B cell (primary cell): ENCODE measurements around the gene DOK5. TPM values are rescaled to one million over a fixed set of nuclear protein-coding genes. Genes with fewer than 3 reads are reported as not detected.

Source experiments
- ATAC-seq: fragments of 200-7000 bp; cut with Tn5 transposase; one replicate; pipeline ENCODE4 v1.10.0; 2021; ENCODE audit warnings: low read depth, mild to moderate bottlenecking, moderate number of reproducible peaks, moderate library complexity
- CTCF ChIA-PET: fragments of 350-600 bp; sonication (Branson Sonifier 250); formaldehyde crosslinking; loops from one replicate; lab custom pipeline; 2021; ENCODE audit warnings: antibody characterized with exemption, inconsistent platforms; lab: Charles Lee
- POLR2A ChIA-PET: fragments of 350-600 bp; sonication (Branson Sonifier 250); formaldehyde crosslinking; loops from one replicate; lab custom pipeline; 2021; ENCODE audit warnings: antibody characterized with exemption; lab: Charles Lee
- DNase-seq: peaks from one replicate; pipeline ENCODE4 v3.0.0; 2013
- H2AFZ ChIP-seq: 2 replicates; pipeline ENCODE4 v1.6.1; 2012; ENCODE audit warnings: mild to moderate bottlenecking, low read depth, low read length; ENCODE audit not compliant: insufficient read depth, poor library complexity, severe bottlenecking
- H3K27ac ChIP-seq, 2 donors: 1 replicate in 1 of 2; 2 replicates in 1 of 2; pipeline ENCODE4 v1.5.1; 2012 to 2013; ENCODE audit warnings: low read length in 2 of 2, mild to moderate bottlenecking in 2 of 2, moderate library complexity in 1 of 2
- H3K27me3 ChIP-seq, 4 experiments: fragments of 200-600 bp in 1 of 4; sonication (generic) in 1 of 4; replicated peaks in 1 of 4; 1 replicate in 2 of 4; 2 replicates in 2 of 4; pipeline versions ENCODE4 v1.6.1 to v1.7.0; 2013 to 2016; ENCODE audit warnings: low read length in 3 of 4, mild to moderate bottlenecking in 2 of 4, mixed read lengths in 1 of 4, moderate library complexity in 1 of 4; ENCODE audit not compliant: insufficient read depth in 4 of 4, control insufficient read depth in 3 of 4; ENCODE audit errors: control extremely low read depth in 1 of 4
- H3K36me3 ChIP-seq, 2 experiments: replicated peaks in 1 of 2; 1 replicate in 1 of 2; 2 replicates in 1 of 2; pipeline versions ENCODE4 v1.6.1 to v1.7.1; 2013; ENCODE audit warnings: low read length in 1 of 2; ENCODE audit not compliant: insufficient read depth in 2 of 2, control insufficient read depth in 1 of 2; ENCODE audit errors: control extremely low read depth in 1 of 2, extremely low read depth in 1 of 2
- H3K4me1 ChIP-seq, 2 donors: fragments of 200-600 bp in 1 of 2; sonication (generic) in 1 of 2; 1 replicate in 1 of 2; 2 replicates in 1 of 2; pipeline versions ENCODE4 v1.5.1 to v1.6.1; 2013 to 2017; ENCODE audit warnings: low read length in 2 of 2; ENCODE audit not compliant: control insufficient read depth in 2 of 2, insufficient read depth in 2 of 2
- H3K4me2 ChIP-seq: replicated peaks from 2 replicates; pipeline ENCODE3; 2012; ENCODE audit warnings: mild to moderate bottlenecking, low read depth, low read length; ENCODE audit not compliant: poor library complexity, severe bottlenecking
- H3K4me3 ChIP-seq, 5 experiments: fragments of 200-600 bp in 1 of 5; sonication (generic) in 1 of 5; 1 replicate in 3 of 5; 2 replicates in 2 of 5; pipeline versions ENCODE4 v1.5.1 to v1.7.0; 2011 to 2016; ENCODE audit warnings: low read length in 4 of 5, mild to moderate bottlenecking in 4 of 5, low read depth in 2 of 5, control low read depth in 1 of 5, moderate library complexity in 1 of 5; ENCODE audit not compliant: insufficient read depth in 1 of 5; ENCODE audit errors: control extremely low read depth in 1 of 5, extremely low read depth in 1 of 5
- H3K79me2 ChIP-seq: fragments of 200-600 bp; sonication (generic); one replicate; pipeline ENCODE4 v1.6.0; 2016; ENCODE audit warnings: low read length; ENCODE audit not compliant: control insufficient read depth, insufficient read depth
- H3K9ac ChIP-seq: fragments of 200-600 bp; sonication (generic); 2 replicates; pipeline ENCODE4 v1.6.1; 2017; ENCODE audit warnings: mild to moderate bottlenecking, low read length, moderate library complexity
- H3K9me3 ChIP-seq, 3 donors: one replicate each; pipeline versions ENCODE4 v1.6.1 to v1.7.1; 2013; ENCODE audit warnings: low read length in 2 of 3; ENCODE audit not compliant: control insufficient read depth in 2 of 3, insufficient read depth in 1 of 3; ENCODE audit errors: control extremely low read depth in 1 of 3
- H4K20me1 ChIP-seq: 2 replicates; pipeline ENCODE4 v1.6.0; 2012; ENCODE audit warnings: mild to moderate bottlenecking, low read length; ENCODE audit not compliant: insufficient read depth, control insufficient read depth, poor library complexity, severe bottlenecking
- H3K27ac Mint-ChIP-seq: one replicate; pipeline ENCODE4 v1.8.0; 2021; ENCODE audit warnings: mixed read lengths
- H3K27me3 Mint-ChIP-seq: one replicate; pipeline ENCODE4 v1.8.0; 2021; ENCODE audit warnings: mixed read lengths
- H3K4me1 Mint-ChIP-seq: one replicate; pipeline ENCODE4 v1.8.0; 2021; ENCODE audit warnings: mixed read lengths
- H3K4me3 Mint-ChIP-seq: one replicate; pipeline ENCODE4 v1.8.0; 2021; ENCODE audit warnings: mixed read lengths
- H3K9me3 Mint-ChIP-seq: one replicate; pipeline ENCODE4 v1.8.0; 2022; ENCODE audit warnings: mixed read lengths; ENCODE audit not compliant: insufficient read depth
- CTCF ChIP-seq: fragments of 200-600 bp; IDR thresholded peaks from one replicate; pipeline ENCODE4 v1.8.0; 2022; ENCODE audit warnings: antibody characterized with exemption, mild to moderate bottlenecking
- EZH2 ChIP-seq: IDR thresholded peaks from 2 replicates; pipeline ENCODE4 v1.6.1; 2012; ENCODE audit warnings: borderline replicate concordance, low read depth, mild to moderate bottlenecking, moderate library complexity, low read length; ENCODE audit not compliant: insufficient read depth, poor library complexity, severe bottlenecking
- WGBS: methylation state at CpG from one replicate; pipeline ENCODE4 v1.1.5; 2013; ENCODE audit warnings: missing lambda C conversion rate; ENCODE audit not compliant: insufficient coverage; 5-methylcytosine and 5-hydroxymethylcytosine counted together
- intact Hi-C: fragments of 100-400 bp; cut with micrococcal nuclease; formaldehyde crosslinking; loops from one replicate; pipeline ENCODE4 v1.10.0; 2022
- polyA plus RNA-seq: library from polyadenylated mRNA; depleted of rRNA; stranded (reverse); fragments of >200 nt; gene quantifications from 2 replicates; pipeline ENCODE4 v1.2.3, GENCODE V29; 2012
- total RNA-seq, 2 donors: library from RNA; stranded (reverse); fragments of 120-200 nt in 1 of 2; gene quantifications; 1 replicate in 1 of 2; 2 replicates in 1 of 2; pipeline versions ENCODE4 v1.2.3 to v1.2.4, GENCODE V29; 2013 to 2022

DOK5 gene
- total and polyA plus RNA-seq, 2 donors (not counting 1 experiment from before 2014, with no cell fraction given) = not detected

DNA sequence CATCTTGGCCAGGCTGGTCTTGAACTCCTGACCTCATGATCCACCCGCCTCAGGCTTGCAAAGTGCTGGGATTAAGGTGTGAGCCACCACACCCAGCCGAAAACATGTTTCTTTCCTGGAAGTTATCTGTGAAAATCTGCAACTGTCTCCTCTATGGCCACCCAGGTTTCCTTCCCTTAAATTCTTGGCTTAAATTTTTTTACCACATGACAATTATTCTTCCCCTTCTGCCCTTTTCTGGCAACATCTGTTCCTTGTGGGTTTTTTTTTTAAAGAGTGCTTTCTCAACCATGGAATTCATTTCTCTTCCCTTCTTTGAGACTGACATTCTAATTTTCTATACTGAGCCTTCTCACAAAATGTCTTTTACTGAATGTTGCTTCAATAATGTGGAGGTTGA, 59.6 kb downstream of the DOK5 start:
- ChIA-PET POLR2A (no interaction called here), CTCF (no interaction called here)
- H2AFZ ChIP-seq = no peak overlapping the region
- no peak overlapping the region for H3K27ac Mint-ChIP-seq
- no peaks in the 10 kb centered on the region for H4K20me1 ChIP-seq
- no peaks in the 10 kb centered on the region for H3K79me2 ChIP-seq
- no peak overlapping the region for H3K27ac ChIP-seq
- no peak overlapping the region for H3K4me3 Mint-ChIP-seq
- 13% methylated on average over 2 of the region's 2 CpGs for WGBS
- H3K9ac ChIP-seq = no peak overlapping the region
- H3K9me3 ChIP-seq = peaks cover 0 to 9% (median 0%) of the 10 kb centered on the region in 3 donors
- TF ChIP-seq CTCF (no peak), EZH2 (no peak)
- H3K4me1 Mint-ChIP-seq = no peaks in the 10 kb centered on the region
- H3K36me3 ChIP-seq = no peaks in the 10 kb centered on the region
- peaks cover 12% of the 10 kb centered on the region for H3K9me3 Mint-ChIP-seq
- H3K4me3 ChIP-seq = no peak overlapping the region
- ATAC-seq = no peak
- intact Hi-C loops = no loop called here
- no peak overlapping the region for H3K4me2 ChIP-seq
- H3K27me3 ChIP-seq = peaks cover 0 to 4% (median 0%) of the 10 kb centered on the region in 4 experiments
- DNase-seq = no peak
- H3K27me3 Mint-ChIP-seq = peaks cover 10% of the 10 kb centered on the region
- no peaks in the 10 kb centered on the region for H3K4me1 ChIP-seq

DNA sequence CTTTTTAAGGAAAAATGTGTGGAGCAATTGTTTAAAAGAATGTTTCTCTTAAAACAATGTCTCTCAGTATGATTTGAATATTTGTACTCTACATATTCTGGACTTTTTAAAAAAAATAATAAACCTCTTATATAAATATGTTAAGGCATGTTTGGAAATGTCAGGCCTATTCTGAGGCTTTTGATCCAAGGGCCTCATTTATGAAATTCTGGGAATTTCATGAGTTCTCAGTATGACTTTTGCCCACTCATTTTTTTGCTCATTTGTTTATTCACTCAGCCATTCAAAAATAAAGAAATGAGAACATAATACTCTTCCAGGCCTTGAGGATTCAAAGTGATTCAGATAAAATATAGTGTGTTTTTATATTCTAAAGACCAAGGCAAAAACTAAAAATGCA, 60.4 kb downstream of the DOK5 start:
- no peak for DNase-seq

More for the DNA sequence above, 60.4 kb downstream of the DOK5 start:
- H3K9ac ChIP-seq = no peak overlapping the region
- no peaks in the 10 kb centered on the region for H3K36me3 ChIP-seq
- no peak overlapping the region for H2AFZ ChIP-seq
- no peak overlapping the region for H3K27ac ChIP-seq
- intact Hi-C loops = no loop called here
- peaks cover 0 to 4% (median 0%) of the 10 kb centered on the region in 4 experiments for H3K27me3 ChIP-seq
- H3K9me3 Mint-ChIP-seq = peaks cover 12% of the 10 kb centered on the region
- no peaks in the 10 kb centered on the region for H3K4me1 Mint-ChIP-seq
- H3K79me2 ChIP-seq = no peaks in the 10 kb centered on the region
- ChIA-PET CTCF (no interaction called here), POLR2A (no interaction called here)
- no peak overlapping the region for H3K4me3 Mint-ChIP-seq
- H3K9me3 ChIP-seq = peaks cover 0 to 14% (median 0%) of the 10 kb centered on the region in 3 donors
- no peaks in the 10 kb centered on the region for H4K20me1 ChIP-seq
- no peak overlapping the region for H3K4me2 ChIP-seq
- no peak overlapping the region for H3K27ac Mint-ChIP-seq
- TF ChIP-seq CTCF = no peak
- TF ChIP-seq EZH2 = no peak
- H3K27me3 Mint-ChIP-seq = peaks cover 10% of the 10 kb centered on the region
- ATAC-seq = no peak
- H3K4me1 ChIP-seq = no peaks in the 10 kb centered on the region
- H3K4me3 ChIP-seq = no peak overlapping the region
